H9 (cell line): ENCODE measurements around the gene ATF1. TPM values are rescaled to one million over a fixed set of nuclear protein-coding genes. Genes with fewer than 3 reads are reported as not detected.
A peak's percentile ranks its signal among the peaks of the same experiment; 100 is the strongest.

ENCODE experiments used
- DNase-seq: peaks from one replicate; pipeline ENCODE4 v3.0.0-alpha.2; 2017
- H2AFZ ChIP-seq: one replicate; pipeline ENCODE4 v1.6.1; 2013; ENCODE audit warnings: mild to moderate bottlenecking, low read length, control low read depth, moderate library complexity
- H2AK5ac ChIP-seq: 2 replicates; pipeline ENCODE4 v1.6.1; 2013; ENCODE audit warnings: low read length, control low read depth, mixed read lengths; ENCODE audit not compliant: insufficient read length
- H2BK120ac ChIP-seq: one replicate; pipeline ENCODE4 v1.6.1; 2013; ENCODE audit warnings: low read depth, mild to moderate bottlenecking, low read length, control low read depth, inconsistent platforms; ENCODE audit not compliant: poor library complexity, severe bottlenecking
- H2BK12ac ChIP-seq: 2 replicates; pipeline ENCODE4 v1.6.1; 2013; ENCODE audit warnings: low read length, control low read depth, mixed read lengths, low read depth; ENCODE audit not compliant: insufficient read length
- H2BK15ac ChIP-seq: 2 replicates; pipeline ENCODE4 v1.6.1; 2013; ENCODE audit warnings: low read depth, low read length, control low read depth
- H2BK20ac ChIP-seq: one replicate; pipeline ENCODE4 v1.6.1; 2013; ENCODE audit warnings: low read depth, mild to moderate bottlenecking, low read length, control low read depth, inconsistent platforms; ENCODE audit not compliant: poor library complexity, severe bottlenecking
- H2BK5ac ChIP-seq: 2 replicates; pipeline ENCODE4 v1.6.1; 2013; ENCODE audit warnings: low read length, control low read depth, mixed read lengths; ENCODE audit not compliant: insufficient read length
- H3K14ac ChIP-seq: 2 replicates; pipeline ENCODE4 v1.6.1; 2013; ENCODE audit warnings: low read length, control low read depth; ENCODE audit not compliant: insufficient read depth
- H3K18ac ChIP-seq: 2 replicates; pipeline ENCODE4 v1.6.1; 2013; ENCODE audit warnings: low read depth, mild to moderate bottlenecking, mixed read lengths, low read length, control low read depth; ENCODE audit not compliant: insufficient read length
- H3K23ac ChIP-seq: 2 replicates; pipeline ENCODE4 v1.6.1; 2013; ENCODE audit warnings: low read length, control low read depth, mixed read lengths, low read depth; ENCODE audit not compliant: insufficient read length
- H3K23me2 ChIP-seq: 2 replicates; pipeline ENCODE4 v1.6.1; 2013; ENCODE audit warnings: low read depth, mild to moderate bottlenecking, mixed read lengths, low read length, control low read depth; ENCODE audit not compliant: insufficient read length, poor library complexity, severe bottlenecking
- H3K27ac ChIP-seq: 2 replicates; pipeline ENCODE4 v1.5.1; 2013; ENCODE audit warnings: low read length, control low read depth, mixed read lengths, low read depth; ENCODE audit not compliant: insufficient read length
- H3K27me3 ChIP-seq: 2 replicates; pipeline ENCODE4 v1.6.1; 2013; ENCODE audit warnings: low read length, control low read depth, inconsistent platforms; ENCODE audit not compliant: insufficient read depth
- H3K4ac ChIP-seq: 2 replicates; pipeline ENCODE4 v1.6.1; 2013; ENCODE audit warnings: low read depth, mild to moderate bottlenecking, control low read depth, inconsistent platforms, low read length, moderate library complexity
- H3K4me1 ChIP-seq: 2 replicates; pipeline ENCODE4 v1.6.1; 2013; ENCODE audit warnings: low read length, control low read depth, inconsistent platforms; ENCODE audit not compliant: insufficient read depth
- H3K4me2 ChIP-seq: 2 replicates; pipeline ENCODE4 v1.6.1; 2013; ENCODE audit warnings: low read length, control low read depth, mixed read lengths; ENCODE audit not compliant: insufficient read length, insufficient read depth
- H3K56ac ChIP-seq: 2 replicates; pipeline ENCODE4 v1.6.1; 2013; ENCODE audit warnings: low read depth, mild to moderate bottlenecking, mixed read lengths, low read length, control low read depth; ENCODE audit not compliant: insufficient read length
- H3K79me1 ChIP-seq: 2 replicates; pipeline ENCODE4 v1.6.1; 2013; ENCODE audit warnings: low read depth, mild to moderate bottlenecking, moderate library complexity, low read length, control low read depth, inconsistent platforms; ENCODE audit not compliant: insufficient read depth, poor library complexity, severe bottlenecking
- H3K79me2 ChIP-seq: 2 replicates; pipeline ENCODE4 v1.6.1; 2013; ENCODE audit warnings: low read length, control low read depth, inconsistent platforms; ENCODE audit not compliant: insufficient read depth
- H3K9ac ChIP-seq: 2 replicates; pipeline ENCODE4 v1.6.1; 2013; ENCODE audit warnings: low read length, control low read depth, mixed read lengths; ENCODE audit not compliant: insufficient read length; ENCODE audit errors: extremely low read depth
- H3K9me3 ChIP-seq: one replicate; pipeline ENCODE4 v1.6.1; 2013; ENCODE audit warnings: low read depth, low read length, inconsistent platforms; ENCODE audit not compliant: control insufficient read depth
- H3T11ph ChIP-seq: one replicate; pipeline ENCODE4 v1.6.1; 2013; ENCODE audit warnings: mild to moderate bottlenecking, low read length, control low read depth, inconsistent platforms
- H4K20me1 ChIP-seq: one replicate; pipeline ENCODE4 v1.6.1; 2013; ENCODE audit not compliant: control insufficient read depth, insufficient read length, insufficient read depth
- H4K5ac ChIP-seq: 2 replicates; pipeline ENCODE4 v1.6.1; 2013; ENCODE audit warnings: low read depth, mild to moderate bottlenecking, mixed read lengths, low read length, control low read depth; ENCODE audit not compliant: insufficient read length
- H4K8ac ChIP-seq: replicated peaks from 2 replicates; pipeline ENCODE4 v1.6.1; 2013; ENCODE audit warnings: low read length, control low read depth, mixed read lengths, low read depth; ENCODE audit not compliant: insufficient read length
- H4K91ac ChIP-seq: 2 replicates; pipeline ENCODE4 v1.6.1; 2013; ENCODE audit warnings: low read depth, mild to moderate bottlenecking, moderate library complexity, mixed read lengths, low read length, control low read depth; ENCODE audit not compliant: insufficient read length
- H3K27ac Mint-ChIP-seq, 3 experiments: 2 replicates in 2 of 3; 3 replicates in 1 of 3; pipeline ENCODE4 v1.8.0; 2020 to 2021; ENCODE audit warnings: mixed read lengths in 3 of 3, mild to moderate bottlenecking in 1 of 3, moderate library complexity in 1 of 3
- H3K27me3 Mint-ChIP-seq: 2 replicates; pipeline ENCODE4 v1.8.0; 2021; ENCODE audit warnings: low read depth, mild to moderate bottlenecking, moderate library complexity, mixed read lengths
- H3K36me3 Mint-ChIP-seq, 3 experiments: 2 replicates in 2 of 3; 3 replicates in 1 of 3; pipeline ENCODE4 v1.8.0; 2020 to 2021; ENCODE audit warnings: low read depth in 3 of 3, mixed read lengths in 3 of 3; ENCODE audit not compliant: insufficient read depth in 1 of 3
- H3K4me1 Mint-ChIP-seq, 2 experiments: 2 replicates each; pipeline ENCODE4 v1.8.0; 2020; ENCODE audit warnings: mixed read lengths in 2 of 2
- H3K4me3 Mint-ChIP-seq, 2 experiments: 2 replicates in 1 of 2; 3 replicates in 1 of 2; pipeline ENCODE4 v1.8.0; 2020 to 2021; ENCODE audit warnings: mild to moderate bottlenecking in 2 of 2, mixed read lengths in 2 of 2, moderate library complexity in 1 of 2
- H3K9me3 Mint-ChIP-seq, 2 experiments: 2 replicates in 1 of 2; 3 replicates in 1 of 2; pipeline ENCODE4 v1.8.0; 2020; ENCODE audit warnings: mild to moderate bottlenecking in 2 of 2, mixed read lengths in 2 of 2, moderate library complexity in 1 of 2
- WGBS: extraction: QIAGEN DNeasy Blood & Tissue Kit; methylation state at CpG from one replicate; pipeline ENCODE4 v1.1.7; 2013; ENCODE audit warnings: missing lambda C conversion rate, low lambda C conversion rate, mixed read lengths; ENCODE audit not compliant: insufficient read length; ENCODE audit errors: extremely low coverage; 5-methylcytosine and 5-hydroxymethylcytosine counted together
- total RNA-seq: library from RNA; stranded (reverse); gene quantifications from 2 replicates; pipeline ENCODE4 v1.2.1, GENCODE V29; 2021
- TF ChIP-seq, protein P1 (sequence below): fragments of 200-600 bp; sonication (generic); conservative IDR thresholded peaks from 3 replicates; pipeline ENCODE4 v1.8.0; 2021; ENCODE audit warnings: antibody characterized with exemption, mild to moderate bottlenecking

ATF1 gene
- total RNA-seq, 1 experiment from 2014 or later: 47.8 TPM

DNA sequence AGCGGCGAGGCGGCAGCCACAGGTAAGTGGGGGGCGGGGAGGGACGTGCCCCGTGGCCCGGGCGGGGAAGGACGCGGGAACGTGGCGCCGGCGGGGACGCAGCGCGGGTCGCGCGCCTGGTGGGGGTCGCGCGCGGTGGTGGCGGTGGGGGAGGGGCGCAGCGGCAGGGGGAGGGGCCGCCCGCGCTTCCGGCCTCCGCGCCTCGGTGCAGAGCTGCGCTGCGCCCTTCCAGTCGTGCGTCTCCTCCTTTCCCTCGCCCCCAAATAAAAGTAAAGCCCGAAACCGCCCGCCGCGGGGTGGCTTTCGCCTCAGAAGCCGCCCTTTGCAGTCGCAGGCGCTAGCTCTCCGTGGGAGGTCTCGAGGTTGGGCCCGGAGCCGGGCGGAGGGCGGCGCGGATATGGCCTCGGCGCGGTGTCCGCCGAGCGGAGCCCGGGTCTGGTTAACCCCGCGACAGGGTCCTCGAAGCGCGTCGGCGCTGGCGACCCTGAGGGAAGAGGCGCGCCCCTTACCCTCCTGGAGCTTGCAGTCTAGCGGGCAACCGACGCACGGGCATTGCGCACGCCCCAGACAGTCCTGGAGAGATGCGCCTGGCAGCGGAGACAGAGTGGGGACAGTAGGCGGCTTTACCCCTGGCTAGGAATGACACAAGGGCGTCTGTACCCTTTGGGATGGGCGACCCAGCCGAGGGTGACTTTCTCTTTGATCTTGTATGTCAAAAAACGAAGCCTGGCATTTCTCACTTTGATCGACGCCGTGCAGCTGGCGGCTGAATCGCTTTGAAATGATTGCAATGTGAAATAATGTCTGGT is 589 bp downstream of the ATF1 start:
- H3K18ac ChIP-seq: peak overlapping the region; percentile 89
- TF ChIP-seq, protein P1, sequence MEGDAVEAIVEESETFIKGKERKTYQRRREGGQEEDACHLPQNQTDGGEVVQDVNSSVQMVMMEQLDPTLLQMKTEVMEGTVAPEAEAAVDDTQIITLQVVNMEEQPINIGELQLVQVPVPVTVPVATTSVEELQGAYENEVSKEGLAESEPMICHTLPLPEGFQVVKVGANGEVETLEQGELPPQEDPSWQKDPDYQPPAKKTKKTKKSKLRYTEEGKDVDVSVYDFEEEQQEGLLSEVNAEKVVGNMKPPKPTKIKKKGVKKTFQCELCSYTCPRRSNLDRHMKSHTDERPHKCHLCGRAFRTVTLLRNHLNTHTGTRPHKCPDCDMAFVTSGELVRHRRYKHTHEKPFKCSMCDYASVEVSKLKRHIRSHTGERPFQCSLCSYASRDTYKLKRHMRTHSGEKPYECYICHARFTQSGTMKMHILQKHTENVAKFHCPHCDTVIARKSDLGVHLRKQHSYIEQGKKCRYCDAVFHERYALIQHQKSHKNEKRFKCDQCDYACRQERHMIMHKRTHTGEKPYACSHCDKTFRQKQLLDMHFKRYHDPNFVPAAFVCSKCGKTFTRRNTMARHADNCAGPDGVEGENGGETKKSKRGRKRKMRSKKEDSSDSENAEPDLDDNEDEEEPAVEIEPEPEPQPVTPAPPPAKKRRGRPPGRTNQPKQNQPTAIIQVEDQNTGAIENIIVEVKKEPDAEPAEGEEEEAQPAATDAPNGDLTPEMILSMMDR: no peak
- no peaks in the 10 kb centered on the region for H3K27me3 ChIP-seq
- Mint-ChIP-seq H3K9me3 (peaks cover 0 to 4% of the 10 kb centered on the region in 2 experiments; a peak in 3 of 5 replicates), H3K36me3 (peaks cover 4 to 9% (median 5%) of the 10 kb centered on the region in 3 experiments; a peak in 6 of 7 replicates), H3K4me1 (peaks cover 24% of the 10 kb centered on the region in 2 experiments), H3K27me3 (no peaks in the 10 kb centered on the region), H3K27ac (peak overlapping the region; percentile 96 to 99 (median 98)), H3K4me3 (peak overlapping the region; percentile 88)
- H3K23me2 ChIP-seq: peaks cover 8% of the 10 kb centered on the region
- H2BK5ac ChIP-seq: peak overlapping the region; percentile 77
- H2AFZ ChIP-seq: no peak overlapping the region
- no peak overlapping the region for H3T11ph ChIP-seq
- H3K9me3 ChIP-seq: no peaks in the 10 kb centered on the region
- peak overlapping the region; percentile 77 for H3K4me2 ChIP-seq
- H2BK15ac ChIP-seq: no peak overlapping the region
- peak overlapping the region; percentile 85 for H3K9ac ChIP-seq
- no CpG with 5 or more reads among the region's 91 CpGs for WGBS
- H3K56ac ChIP-seq: no peak overlapping the region
- H4K91ac ChIP-seq: no peak overlapping the region
- H3K79me1 ChIP-seq: peaks cover 12% of the 10 kb centered on the region
- peak overlapping the region; percentile 89 for H3K14ac ChIP-seq
- H2BK120ac ChIP-seq: no peak overlapping the region
- no peak overlapping the region for H2BK12ac ChIP-seq
- no peak overlapping the region; the same call in 1 of the 2 replicates for H3K4ac ChIP-seq
- H4K8ac ChIP-seq: no peak overlapping the region
- no peak for DNase-seq
- H3K23ac ChIP-seq: no peak overlapping the region
- no peaks in the 10 kb centered on the region for H4K20me1 ChIP-seq
- H2BK20ac ChIP-seq: no peak overlapping the region
- H3K4me1 ChIP-seq: no peaks in the 10 kb centered on the region; the same call in 1 of the 2 replicates
- no peak overlapping the region for H2AK5ac ChIP-seq
- H3K27ac ChIP-seq: peak overlapping the region; percentile 4
- peaks cover 21% of the 10 kb centered on the region for H3K79me2 ChIP-seq
- peak overlapping the region; percentile 73 for H4K5ac ChIP-seq
